Nephron progenitor cell (in vitro differentiated cells): ENCODE results near the gene PPP1R10.
"Not testable (repeated sequence)": the region's sequence is repeated elsewhere in the genome, so short reads cannot be mapped to it uniquely, and the experiment has no call there.

Experiments
- DNase-seq: peaks from one replicate; pipeline ENCODE4 v3.0.0; 2021
- H3K27ac Mint-ChIP-seq: 2 replicates; pipeline ENCODE4 v1.8.0; 2021; ENCODE audit warnings: mild to moderate bottlenecking, moderate library complexity, mixed read lengths
- H3K27me3 Mint-ChIP-seq: 2 replicates; pipeline ENCODE4 v1.8.0; 2021; ENCODE audit warnings: mild to moderate bottlenecking, low read depth, mixed read lengths; ENCODE audit not compliant: poor library complexity
- H3K36me3 Mint-ChIP-seq: 2 replicates; pipeline ENCODE4 v1.8.0; 2021; ENCODE audit warnings: low read depth, mixed read lengths
- H3K4me1 Mint-ChIP-seq: 2 replicates; pipeline ENCODE4 v1.8.0; 2021; ENCODE audit warnings: mixed read lengths
- H3K4me3 Mint-ChIP-seq: 2 replicates; pipeline ENCODE4 v1.8.0; 2021; ENCODE audit warnings: mild to moderate bottlenecking, moderate library complexity, mixed read lengths
- H3K9me3 Mint-ChIP-seq: 2 replicates; pipeline ENCODE4 v1.8.0; 2021; ENCODE audit warnings: mild to moderate bottlenecking, moderate library complexity, mixed read lengths
- TF ChIP-seq, protein P1 (sequence below): fragments of 200-600 bp; sonication (generic); IDR thresholded peaks from 2 replicates; pipeline ENCODE4 v1.5.0; 2021; ENCODE audit warnings: antibody characterized with exemption

PPP1R10 gene

DNA sequence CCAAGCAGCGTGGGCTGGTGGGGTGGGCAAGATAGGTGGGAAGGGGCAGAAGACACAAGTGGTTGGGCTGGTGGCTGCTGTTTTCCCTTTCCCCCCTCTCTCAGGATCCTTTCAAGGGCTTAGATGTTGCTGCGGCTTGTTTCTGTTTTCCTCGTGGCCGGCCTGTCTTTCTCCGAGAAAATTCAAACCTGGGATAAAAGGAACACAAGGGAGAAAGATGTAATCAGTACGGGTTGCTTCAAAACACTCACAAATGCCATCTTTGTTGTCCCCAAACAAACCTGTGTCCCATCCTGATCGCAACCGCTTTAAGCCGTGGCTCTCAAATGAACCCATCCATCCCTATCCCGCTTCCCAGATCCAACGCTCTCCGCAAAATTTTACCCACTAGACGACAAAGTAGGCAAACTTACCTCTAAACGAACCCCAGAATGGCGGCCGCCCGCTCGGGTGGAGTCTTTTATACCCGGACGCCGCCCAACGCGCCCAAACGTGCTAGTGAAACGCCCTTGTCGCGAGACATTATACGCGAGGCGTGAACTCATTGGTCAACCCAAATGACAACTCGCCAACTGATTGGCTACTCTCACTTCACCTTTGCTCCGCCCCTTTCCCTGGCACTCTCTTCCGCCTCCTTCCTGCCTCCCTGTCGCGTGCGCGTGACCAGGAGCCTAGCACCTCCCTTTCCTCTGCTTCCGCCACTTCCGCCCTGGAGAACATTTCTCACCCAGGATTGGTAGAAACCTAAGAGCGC lies at the start of gene PPP1R10:
PPP1R10 (minus strand) TSS at position 433 of the 754 bp plus-strand sequence. CDS start 7,299 bp downstream, outside the sequence.
- Mint-ChIP-seq H3K9me3 (no peaks in the 10 kb centered on the region), H3K27ac (peak within 1 kb of the TSS; percentile 100), H3K4me1 (peaks cover 63% of the 10 kb centered on the region), H3K36me3 (peaks cover 41% of the 10 kb centered on the region), H3K4me3 (peak within 1 kb of the TSS; percentile 100), H3K27me3 (peaks cover 11% of the 10 kb centered on the region)
- peak; percentile 95 for DNase-seq
- TF ChIP-seq, protein P1, sequence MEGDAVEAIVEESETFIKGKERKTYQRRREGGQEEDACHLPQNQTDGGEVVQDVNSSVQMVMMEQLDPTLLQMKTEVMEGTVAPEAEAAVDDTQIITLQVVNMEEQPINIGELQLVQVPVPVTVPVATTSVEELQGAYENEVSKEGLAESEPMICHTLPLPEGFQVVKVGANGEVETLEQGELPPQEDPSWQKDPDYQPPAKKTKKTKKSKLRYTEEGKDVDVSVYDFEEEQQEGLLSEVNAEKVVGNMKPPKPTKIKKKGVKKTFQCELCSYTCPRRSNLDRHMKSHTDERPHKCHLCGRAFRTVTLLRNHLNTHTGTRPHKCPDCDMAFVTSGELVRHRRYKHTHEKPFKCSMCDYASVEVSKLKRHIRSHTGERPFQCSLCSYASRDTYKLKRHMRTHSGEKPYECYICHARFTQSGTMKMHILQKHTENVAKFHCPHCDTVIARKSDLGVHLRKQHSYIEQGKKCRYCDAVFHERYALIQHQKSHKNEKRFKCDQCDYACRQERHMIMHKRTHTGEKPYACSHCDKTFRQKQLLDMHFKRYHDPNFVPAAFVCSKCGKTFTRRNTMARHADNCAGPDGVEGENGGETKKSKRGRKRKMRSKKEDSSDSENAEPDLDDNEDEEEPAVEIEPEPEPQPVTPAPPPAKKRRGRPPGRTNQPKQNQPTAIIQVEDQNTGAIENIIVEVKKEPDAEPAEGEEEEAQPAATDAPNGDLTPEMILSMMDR, result no peak

DNA sequence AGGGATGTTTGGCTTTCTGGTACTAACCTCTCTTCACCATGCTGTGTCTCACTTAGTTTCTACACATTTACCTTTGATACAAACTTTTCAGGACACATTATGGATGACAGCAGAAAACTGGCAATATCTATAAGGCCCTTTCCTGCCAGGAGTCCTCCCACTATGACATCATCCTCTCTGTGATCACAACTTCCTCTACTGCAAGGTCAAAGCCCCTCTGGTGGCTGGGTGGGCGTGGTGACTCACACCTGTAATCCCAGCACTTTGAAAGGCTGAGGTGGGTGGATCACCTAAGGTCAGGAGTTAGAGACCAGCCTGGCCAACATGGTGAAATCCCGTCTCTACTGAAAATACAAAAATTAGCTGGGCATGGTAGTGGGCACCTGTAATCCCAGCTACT lies 49.3 kb upstream of the PPP1R10 start:
- H3K36me3 Mint-ChIP-seq, result peaks cover 57% of the 10 kb centered on the region
- H3K9me3 Mint-ChIP-seq, DNase-seq, H3K4me3 Mint-ChIP-seq, H3K4me1 Mint-ChIP-seq, H3K27me3 Mint-ChIP-seq, H3K27ac Mint-ChIP-seq: not testable (repeated sequence)

DNA sequence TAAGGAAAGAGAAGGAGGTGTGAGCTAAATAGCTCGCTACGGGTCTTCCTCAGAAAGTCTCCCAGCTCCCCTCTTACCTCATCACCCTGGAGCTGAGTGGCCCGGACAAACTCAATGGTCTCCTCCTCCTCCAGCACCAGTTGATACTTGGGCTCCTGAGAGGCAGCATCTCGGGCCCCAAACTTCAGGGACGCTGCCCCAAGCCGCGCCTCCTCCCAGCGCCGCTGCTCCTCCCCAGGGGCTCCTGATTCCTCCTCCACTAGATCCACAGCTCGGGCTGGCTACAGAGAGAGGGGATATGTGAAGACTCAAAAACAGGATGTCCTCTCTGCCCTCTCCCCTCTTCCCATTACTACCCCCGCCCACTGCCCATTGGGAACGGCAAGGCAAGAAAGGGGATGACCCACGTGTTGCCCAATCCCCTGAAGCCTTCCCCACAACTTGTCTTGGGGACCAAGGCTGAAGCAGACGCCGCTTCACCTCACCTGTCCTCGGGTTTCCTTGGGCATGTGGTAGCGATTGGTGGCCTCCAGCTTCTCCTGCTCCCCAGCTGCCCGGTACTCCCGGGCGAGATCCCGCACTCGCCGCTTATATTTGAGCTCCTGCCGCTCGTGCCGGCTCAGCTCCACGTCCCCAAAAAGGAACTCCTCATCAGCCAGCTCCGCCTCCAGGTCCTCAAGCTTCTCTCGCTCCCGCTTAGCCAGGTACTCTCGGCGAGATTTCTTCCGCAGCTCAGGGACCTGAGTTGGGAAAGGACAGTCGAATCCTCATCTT lies 48.1 kb upstream of the PPP1R10 start:
- Mint-ChIP-seq H3K27ac (no peak overlapping the region), H3K4me1 (no peaks in the 10 kb centered on the region), H3K4me3 (no peak overlapping the region), H3K9me3 (no peaks in the 10 kb centered on the region), H3K27me3 (no peaks in the 10 kb centered on the region), H3K36me3 (peaks cover 49% of the 10 kb centered on the region)
- DNase-seq, result no peak
- TF ChIP-seq, protein P1, result no peak

DNA sequence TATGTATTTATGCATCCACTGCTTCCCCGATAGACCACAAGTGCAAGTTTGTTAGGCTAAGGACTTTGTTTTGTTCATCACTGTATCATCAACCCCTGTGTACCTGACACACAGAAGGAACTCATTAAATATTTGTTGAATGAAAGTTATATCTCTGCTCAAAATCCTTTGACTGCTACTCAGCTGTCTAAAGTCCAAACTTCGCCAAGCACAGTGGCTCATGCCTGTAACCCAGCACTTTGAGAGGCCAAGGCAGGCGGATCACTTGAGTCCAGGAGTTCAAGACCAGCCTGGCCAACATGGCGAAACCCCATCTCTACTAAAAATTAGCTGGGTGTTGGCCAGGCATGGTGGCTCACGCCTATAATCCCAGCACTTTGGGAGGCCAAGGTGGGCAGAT lies 40.9 kb upstream of the PPP1R10 start:
- Mint-ChIP-seq H3K27ac (peak overlapping the region; percentile 52), H3K36me3 (peaks cover 71% of the 10 kb centered on the region), H3K4me1 (peaks cover 12% of the 10 kb centered on the region)
- H3K27me3 Mint-ChIP-seq, H3K9me3 Mint-ChIP-seq, DNase-seq, H3K4me3 Mint-ChIP-seq: not testable (repeated sequence)

DNA sequence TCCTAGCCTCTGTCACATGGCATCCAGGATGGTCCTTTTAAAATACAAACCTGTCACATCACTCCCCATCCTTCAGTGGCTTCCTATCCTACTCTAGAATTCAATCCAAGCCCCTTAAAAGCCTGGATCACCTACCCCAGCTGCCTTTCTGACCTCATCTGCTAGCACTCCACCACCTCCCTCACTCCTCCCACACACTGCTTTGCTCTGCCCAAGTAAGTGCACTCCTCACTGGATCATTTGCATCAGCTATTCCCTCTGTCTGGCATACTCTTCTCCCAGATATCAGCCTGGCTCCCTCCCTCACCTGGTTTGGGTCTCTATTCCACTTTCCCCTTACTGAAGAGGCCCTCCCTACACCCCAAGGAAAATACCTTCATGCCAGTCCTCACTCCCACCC lies 40.4 kb upstream of the PPP1R10 start:
- Mint-ChIP-seq H3K9me3 (no peaks in the 10 kb centered on the region), H3K27me3 (no peaks in the 10 kb centered on the region), H3K4me3 (peak overlapping the region; percentile 12), H3K36me3 (peaks cover 71% of the 10 kb centered on the region), H3K4me1 (peaks cover 12% of the 10 kb centered on the region), H3K27ac (peak overlapping the region; percentile 52)
- TF ChIP-seq, protein P1, result no peak
- DNase-seq, result no peak

DNA sequence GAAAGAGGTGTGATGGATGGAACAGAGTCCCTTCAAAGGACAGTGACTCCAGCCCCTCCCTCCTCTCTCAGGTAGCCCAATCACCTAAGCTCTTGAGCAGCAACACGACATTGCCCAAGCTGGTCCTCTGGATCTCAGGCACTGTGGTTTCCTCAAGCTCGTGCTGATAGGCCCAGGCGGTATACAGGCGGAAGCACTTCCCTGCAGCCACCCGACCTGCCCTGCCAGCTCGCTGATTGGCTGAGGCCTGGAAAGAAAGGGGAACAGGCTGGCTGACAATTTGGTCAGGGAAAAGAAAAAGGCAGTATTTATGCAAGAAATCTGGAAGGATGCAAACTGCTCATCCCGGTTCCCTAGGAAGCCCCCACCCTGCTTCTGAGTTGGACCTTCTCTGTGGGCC lies 39.5 kb upstream of the PPP1R10 start:
- no peak overlapping the region for H3K4me3 Mint-ChIP-seq
- TF ChIP-seq, protein P1, result no peak
- H3K9me3 Mint-ChIP-seq, result no peaks in the 10 kb centered on the region
- H3K27me3 Mint-ChIP-seq, result no peaks in the 10 kb centered on the region
- peaks cover 69% of the 10 kb centered on the region for H3K36me3 Mint-ChIP-seq
- H3K27ac Mint-ChIP-seq, result no peak overlapping the region
- H3K4me1 Mint-ChIP-seq, result peaks cover 12% of the 10 kb centered on the region
- no peak for DNase-seq
